Caco-2 (cell line): ENCODE results near the gene PTK6. TPM values are rescaled to one million over a fixed set of nuclear protein-coding genes. Genes with fewer than 3 reads are reported as not detected.

Source experiments
- BruUV-seq: library from RNA; stranded (reverse); fragments of 400-500 nt; replicated peaks from 2 replicates; lab custom pipeline; 2021; lab: Mats Ljungman, UMichigan
- CTCF ChIA-PET: fragments of 300-600 bp; sonication (Branson Sonifier 250); formaldehyde crosslinking; loops from one replicate; lab custom pipeline; 2022; ENCODE audit warnings: antibody characterized with exemption; lab: Charles Lee
- POLR2A ChIA-PET: fragments of 300-600 bp; sonication (Branson Sonifier 250); formaldehyde crosslinking; loops from one replicate; lab custom pipeline; 2022; ENCODE audit warnings: antibody characterized with exemption; lab: Charles Lee
- DNase-seq, 2 experiments: peaks; one replicate each; pipeline versions ENCODE4 v3.0.0 to v3.0.0-alpha.2; 2020 to 2022
- H3K27me3 ChIP-seq: replicated peaks from 2 replicates; pipeline ENCODE4 v1.6.0; 2011; ENCODE audit warnings: low read length; ENCODE audit not compliant: control insufficient read depth, insufficient read depth
- H3K36me3 ChIP-seq: 2 replicates; pipeline ENCODE4 v1.5.1; 2011; ENCODE audit warnings: low read length; ENCODE audit not compliant: control insufficient read depth, insufficient read depth
- H3K4me1 ChIP-seq: fragments of 250-450 bp; sonication (Bioruptor Pico); 2 replicates; pipeline ENCODE4 v1.5.1; 2020; ENCODE audit warnings: mild to moderate bottlenecking
- H3K4me3 ChIP-seq: 2 replicates; pipeline ENCODE4 v1.5.1; 2011; ENCODE audit warnings: low read depth, mild to moderate bottlenecking, control low read depth, low read length
- H3K9me3 ChIP-seq: fragments of 250-450 bp; sonication (Bioruptor Pico); 2 replicates; pipeline ENCODE4 v1.5.1; 2020; ENCODE audit warnings: mild to moderate bottlenecking, moderate library complexity
- H3K27ac Mint-ChIP-seq: one replicate; pipeline ENCODE4 v1.8.0; 2022; ENCODE audit warnings: mixed read lengths; ENCODE audit not compliant: unreplicated experiment
- H3K27me3 Mint-ChIP-seq: one replicate; pipeline ENCODE4 v1.8.0; 2022; ENCODE audit warnings: mixed read lengths; ENCODE audit not compliant: insufficient read depth, unreplicated experiment
- H3K36me3 Mint-ChIP-seq: one replicate; pipeline ENCODE4 v1.8.0; 2022; ENCODE audit warnings: mild to moderate bottlenecking, mixed read lengths; ENCODE audit not compliant: insufficient read depth, unreplicated experiment
- H3K4me1 Mint-ChIP-seq: one replicate; pipeline ENCODE4 v1.8.0; 2022; ENCODE audit warnings: low read depth, mixed read lengths; ENCODE audit not compliant: unreplicated experiment
- H3K4me3 Mint-ChIP-seq: one replicate; pipeline ENCODE4 v1.8.0; 2022; ENCODE audit warnings: mild to moderate bottlenecking, moderate library complexity, mixed read lengths; ENCODE audit not compliant: unreplicated experiment
- H3K9me3 Mint-ChIP-seq: one replicate; pipeline ENCODE4 v1.8.0; 2022; ENCODE audit warnings: mixed read lengths; ENCODE audit not compliant: unreplicated experiment
- intact Hi-C: fragments of 100-400 bp; cut with micrococcal nuclease; formaldehyde crosslinking; loops from one replicate; pipeline ENCODE4 v1.10.0; 2022; ENCODE audit not compliant: unreplicated experiment
- total RNA-seq: library from RNA; stranded (reverse); gene quantifications from 2 replicates; pipeline ENCODE4 v1.2.3, GENCODE V29; 2022
- TF ChIP-seq, protein P1 (sequence below), 2 experiments: fragments of 200-600 bp in 1 of 2; IDR thresholded peaks; 1 replicate in 1 of 2; 2 replicates in 1 of 2; pipeline versions ENCODE4 v1.5.1 to v1.8.0; 2011 to 2022; ENCODE audit warnings: antibody characterized with exemption in 1 of 2, control low read depth in 1 of 2, inconsistent platforms in 1 of 2, low read depth in 1 of 2, low read length in 1 of 2, mild to moderate bottlenecking in 1 of 2, moderate library complexity in 1 of 2; ENCODE audit not compliant: insufficient read depth in 1 of 2, severe bottlenecking in 1 of 2, unreplicated experiment in 1 of 2

PTK6 gene
- total RNA-seq, 1 experiment from 2014 or later = 0.64 TPM

DNA sequence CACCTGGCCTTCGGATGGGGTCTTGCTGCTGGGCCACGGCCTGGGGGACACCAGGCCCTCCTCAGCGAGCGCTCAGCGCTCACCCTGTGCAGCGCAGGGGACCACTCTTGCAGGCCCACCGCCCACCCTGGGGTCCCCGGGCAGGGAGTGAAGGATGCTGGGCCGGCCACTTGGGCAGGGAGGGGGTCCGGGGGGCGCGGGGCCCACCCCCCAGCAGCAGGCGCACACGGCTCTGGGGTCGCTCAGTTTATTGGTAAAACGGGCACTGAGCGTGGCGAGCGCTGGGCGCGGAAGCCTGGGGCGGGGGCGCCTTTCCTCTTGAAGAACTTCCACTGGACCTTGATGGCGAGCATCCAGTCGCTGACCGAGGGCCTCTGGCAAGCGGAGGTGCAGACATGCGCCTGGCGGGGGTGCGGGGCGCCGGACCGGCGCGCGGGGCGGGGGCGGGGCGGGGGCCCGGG, 49.4 kb downstream of the PTK6 start:
- ChIA-PET CTCF (no interaction called here), POLR2A (no interaction called here)
- Mint-ChIP-seq H3K36me3 (no peaks in the 10 kb centered on the region), H3K27me3 (peaks cover 6% of the 10 kb centered on the region), H3K4me3 (no peak overlapping the region), H3K4me1 (no peaks in the 10 kb centered on the region), H3K9me3 (peaks cover 16% of the 10 kb centered on the region), H3K27ac (no peak overlapping the region)
- Histone ChIP-seq H3K4me1 (0 out of 2 replicates have a peak, but pooled peaks cover 5% of the 10 kb centered on the region), H3K36me3 (no peaks in the 10 kb centered on the region), H3K27me3 (no peaks in the 10 kb centered on the region), H3K9me3 (no peaks in the 10 kb centered on the region), H3K4me3 (no peak overlapping the region)
- TF ChIP-seq, protein P1, sequence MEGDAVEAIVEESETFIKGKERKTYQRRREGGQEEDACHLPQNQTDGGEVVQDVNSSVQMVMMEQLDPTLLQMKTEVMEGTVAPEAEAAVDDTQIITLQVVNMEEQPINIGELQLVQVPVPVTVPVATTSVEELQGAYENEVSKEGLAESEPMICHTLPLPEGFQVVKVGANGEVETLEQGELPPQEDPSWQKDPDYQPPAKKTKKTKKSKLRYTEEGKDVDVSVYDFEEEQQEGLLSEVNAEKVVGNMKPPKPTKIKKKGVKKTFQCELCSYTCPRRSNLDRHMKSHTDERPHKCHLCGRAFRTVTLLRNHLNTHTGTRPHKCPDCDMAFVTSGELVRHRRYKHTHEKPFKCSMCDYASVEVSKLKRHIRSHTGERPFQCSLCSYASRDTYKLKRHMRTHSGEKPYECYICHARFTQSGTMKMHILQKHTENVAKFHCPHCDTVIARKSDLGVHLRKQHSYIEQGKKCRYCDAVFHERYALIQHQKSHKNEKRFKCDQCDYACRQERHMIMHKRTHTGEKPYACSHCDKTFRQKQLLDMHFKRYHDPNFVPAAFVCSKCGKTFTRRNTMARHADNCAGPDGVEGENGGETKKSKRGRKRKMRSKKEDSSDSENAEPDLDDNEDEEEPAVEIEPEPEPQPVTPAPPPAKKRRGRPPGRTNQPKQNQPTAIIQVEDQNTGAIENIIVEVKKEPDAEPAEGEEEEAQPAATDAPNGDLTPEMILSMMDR (IDR thresholded peaks at IDR 0.05; ENCODE audit: insufficient read depth in 1 of 2, low read depth in 1 of 2, low read length in 1 of 2, severe bottlenecking in 1 of 2, unreplicated experiment in 1 of 2) = no peak
- no TSS peak for BruUV-seq
- DNase-seq = no peak
- intact Hi-C loops = loop anchor here (10.0 kb wide), 1 partner anchor 183 kb away; no protein-coding TSS in a partner anchor

DNA sequence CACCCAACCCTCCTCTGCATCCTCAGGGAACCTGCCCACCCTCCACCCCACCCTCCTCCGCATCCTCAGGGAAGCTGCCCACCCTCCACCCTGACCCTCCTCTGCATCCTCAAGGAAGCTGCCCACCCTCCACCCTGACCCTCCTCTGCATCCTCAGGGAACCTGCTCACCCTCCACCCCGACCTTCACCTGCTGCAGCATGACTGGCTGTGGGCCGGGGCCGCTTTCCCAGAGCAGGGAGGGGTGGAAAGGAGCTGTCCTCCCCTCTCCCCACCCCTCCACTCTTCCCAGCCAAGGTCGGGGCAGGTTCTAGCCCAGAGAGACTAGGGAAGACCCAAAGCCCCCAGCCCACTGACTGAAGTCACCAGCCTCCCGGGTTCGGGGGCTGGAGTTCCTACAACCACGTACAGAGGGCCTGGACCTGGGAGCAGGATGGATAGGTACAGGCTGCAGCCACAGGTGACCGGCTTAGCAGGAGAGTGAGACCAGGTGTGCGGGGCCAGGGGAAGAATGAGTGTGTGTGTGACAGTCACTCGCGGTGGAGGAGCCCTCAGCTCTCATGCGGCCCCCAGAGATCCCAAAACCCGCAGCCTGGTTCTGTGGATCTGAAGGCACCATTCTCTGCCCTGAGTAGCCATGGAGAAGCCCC, 49.9 kb downstream of the PTK6 start:
- POLR2A ChIA-PET = no interaction called here
- CTCF ChIA-PET = no interaction called here
- H3K4me1 Mint-ChIP-seq = no peaks in the 10 kb centered on the region
- 0 out of 2 replicates have a peak, but pooled peaks cover 5% of the 10 kb centered on the region for H3K4me1 ChIP-seq
- TF ChIP-seq, protein P1 (IDR thresholded peaks at IDR 0.05; ENCODE audit: insufficient read depth in 1 of 2, low read depth in 1 of 2, low read length in 1 of 2, severe bottlenecking in 1 of 2, unreplicated experiment in 1 of 2) = no peak
- no peak for DNase-seq
- no TSS peak for BruUV-seq
- H3K9me3 ChIP-seq = no peaks in the 10 kb centered on the region
- H3K27me3 ChIP-seq = no peaks in the 10 kb centered on the region
- peaks cover 11% of the 10 kb centered on the region for H3K9me3 Mint-ChIP-seq
- intact Hi-C loops = loop anchor here (10.0 kb wide), 1 partner anchor 182 kb away; no protein-coding TSS in a partner anchor
- no peaks in the 10 kb centered on the region for H3K36me3 ChIP-seq
- no peak overlapping the region for H3K4me3 Mint-ChIP-seq
- H3K27ac Mint-ChIP-seq = no peak overlapping the region
- H3K4me3 ChIP-seq = no peak overlapping the region
- no peaks in the 10 kb centered on the region for H3K36me3 Mint-ChIP-seq
- peaks cover 12% of the 10 kb centered on the region for H3K27me3 Mint-ChIP-seq

DNA sequence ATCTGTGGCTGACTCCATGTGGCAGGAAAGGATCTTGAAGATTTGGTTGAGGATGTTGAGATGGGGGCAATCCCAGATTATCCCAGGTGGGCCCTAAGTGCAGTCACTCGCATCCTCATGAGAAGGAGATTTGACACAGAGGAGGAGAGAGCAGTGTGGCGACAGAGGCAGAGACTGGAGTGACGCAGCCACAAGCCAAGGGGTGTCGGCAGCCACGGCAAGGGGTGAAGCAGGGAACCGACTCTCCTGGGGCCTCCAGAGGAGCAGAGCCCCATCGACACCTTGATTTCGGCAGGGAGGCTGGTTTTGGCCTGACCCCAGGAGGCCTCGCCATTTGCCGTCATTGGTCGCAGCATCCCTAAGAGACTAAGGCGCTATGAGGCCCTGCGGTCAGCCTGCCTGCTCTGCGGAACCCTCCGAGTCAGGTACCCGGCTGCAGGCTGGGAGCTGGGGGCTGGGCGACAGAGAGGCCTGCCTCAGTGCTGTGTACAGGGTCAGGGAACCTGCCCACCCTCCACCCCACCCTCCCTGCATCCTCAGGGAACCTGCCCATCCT, 50.8 kb downstream of the PTK6 start:
- Histone ChIP-seq H3K4me1 (0 out of 2 replicates have a peak, but pooled peaks cover 5% of the 10 kb centered on the region), H3K9me3 (no peaks in the 10 kb centered on the region), H3K36me3 (no peaks in the 10 kb centered on the region), H3K4me3 (no peak overlapping the region), H3K27me3 (no peaks in the 10 kb centered on the region)
- no peaks in the 10 kb centered on the region for H3K36me3 Mint-ChIP-seq
- CTCF ChIA-PET = no interaction called here
- DNase-seq = no peak
- TF ChIP-seq, protein P1 (IDR thresholded peaks at IDR 0.05; ENCODE audit: insufficient read depth in 1 of 2, low read depth in 1 of 2, low read length in 1 of 2, severe bottlenecking in 1 of 2, unreplicated experiment in 1 of 2) = no peak
- H3K4me1 Mint-ChIP-seq = no peaks in the 10 kb centered on the region
- no TSS peak for BruUV-seq
- intact Hi-C loops = loop anchor here (10.0 kb wide), 1 partner anchor 182 kb away; no protein-coding TSS in a partner anchor
- peaks cover 2% of the 10 kb centered on the region for H3K9me3 Mint-ChIP-seq
- H3K27ac Mint-ChIP-seq = no peak overlapping the region
- POLR2A ChIA-PET = no interaction called here
- H3K4me3 Mint-ChIP-seq = no peak overlapping the region
- H3K27me3 Mint-ChIP-seq = peaks cover 14% of the 10 kb centered on the region
